Activated naive CD4-positive, alpha-beta T cell treated with anti-CD3 and anti-CD28 coated beads, Interleukin-2, amount 50 U/mL, for 16 hours (primary cell): ENCODE results near the gene LRRC74A.
"Not testable (repeated sequence)": the region's sequence is repeated elsewhere in the genome, so short reads cannot be mapped to it uniquely, and the experiment has no call there.

Experiments
- DNase-seq: peaks from one replicate; pipeline ENCODE4 v3.0.0-alpha.2; 2020

LRRC74A gene

DNA sequence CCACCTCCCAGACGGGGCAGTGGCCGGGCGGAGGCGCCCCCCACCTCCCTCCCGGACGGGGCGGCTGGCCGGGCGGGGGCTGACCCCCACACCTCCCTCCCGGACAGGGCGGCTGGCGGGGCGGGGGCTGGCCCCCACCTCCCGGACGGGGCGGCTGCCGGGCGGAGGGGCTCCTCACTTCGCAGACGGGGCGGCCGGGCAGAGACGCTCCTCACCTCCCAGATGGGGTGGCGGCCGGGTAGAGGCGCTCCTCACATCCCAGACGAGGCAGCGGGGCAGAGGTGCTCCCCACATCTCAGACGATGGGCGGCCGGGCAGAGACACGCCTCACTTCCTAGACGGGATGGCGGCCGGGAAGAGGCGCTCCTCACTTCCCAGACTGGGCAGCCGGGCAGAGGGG, 71.8 kb downstream of the LRRC74A start:
- not testable (repeated sequence) for DNase-seq

- no peak for DNase-seq
These were observed 74.5 kb downstream of the LRRC74A start for GRCh38 chr14:76900682-76901081.

DNA sequence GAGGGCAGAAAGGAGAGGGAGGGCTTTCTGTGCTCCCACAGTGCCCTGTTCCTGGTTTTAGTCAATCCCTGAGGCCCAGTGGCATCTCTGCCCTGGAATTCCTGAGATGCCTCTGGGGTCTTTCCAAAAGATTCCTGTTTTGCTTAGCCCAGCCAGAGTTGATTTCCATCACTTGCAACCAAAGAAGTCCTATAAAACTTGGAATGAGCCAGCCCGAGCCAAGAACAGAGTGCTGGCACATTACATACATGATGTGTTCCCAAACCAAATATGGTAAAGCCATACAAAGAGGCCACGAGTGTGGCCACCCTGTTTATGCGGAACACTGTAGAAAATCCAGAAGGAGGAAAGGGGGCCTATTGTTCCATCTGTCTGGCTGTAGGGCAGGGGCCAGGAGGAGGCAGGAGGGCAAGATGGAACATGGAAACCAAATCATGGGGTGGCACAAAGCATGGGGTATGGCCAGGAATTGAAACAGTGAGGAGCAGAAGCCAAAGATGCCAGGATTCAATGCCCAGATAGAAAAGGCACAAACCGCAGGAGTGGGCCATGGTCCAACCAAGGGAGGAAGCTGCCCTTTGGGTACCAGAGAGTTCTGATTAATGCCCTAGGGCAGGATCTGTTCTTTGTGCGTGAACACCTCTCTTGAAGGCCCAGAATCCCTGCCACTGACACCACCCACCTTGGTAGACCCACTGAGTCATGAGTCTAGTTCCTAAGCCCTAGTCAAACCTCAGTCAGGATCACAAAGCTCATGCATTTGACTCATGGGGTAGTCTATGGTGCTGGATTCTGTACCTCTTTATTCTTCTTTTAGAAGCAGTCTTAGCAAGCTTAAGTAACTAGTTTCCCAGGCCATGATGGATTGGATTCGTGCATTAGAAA, 75.2 kb downstream of the LRRC74A start:
- DNase-seq: no peak

- no peak for DNase-seq
These were observed 76.4 kb downstream of the LRRC74A start for GRCh38 chr14:76902591-76902990.

DNA sequence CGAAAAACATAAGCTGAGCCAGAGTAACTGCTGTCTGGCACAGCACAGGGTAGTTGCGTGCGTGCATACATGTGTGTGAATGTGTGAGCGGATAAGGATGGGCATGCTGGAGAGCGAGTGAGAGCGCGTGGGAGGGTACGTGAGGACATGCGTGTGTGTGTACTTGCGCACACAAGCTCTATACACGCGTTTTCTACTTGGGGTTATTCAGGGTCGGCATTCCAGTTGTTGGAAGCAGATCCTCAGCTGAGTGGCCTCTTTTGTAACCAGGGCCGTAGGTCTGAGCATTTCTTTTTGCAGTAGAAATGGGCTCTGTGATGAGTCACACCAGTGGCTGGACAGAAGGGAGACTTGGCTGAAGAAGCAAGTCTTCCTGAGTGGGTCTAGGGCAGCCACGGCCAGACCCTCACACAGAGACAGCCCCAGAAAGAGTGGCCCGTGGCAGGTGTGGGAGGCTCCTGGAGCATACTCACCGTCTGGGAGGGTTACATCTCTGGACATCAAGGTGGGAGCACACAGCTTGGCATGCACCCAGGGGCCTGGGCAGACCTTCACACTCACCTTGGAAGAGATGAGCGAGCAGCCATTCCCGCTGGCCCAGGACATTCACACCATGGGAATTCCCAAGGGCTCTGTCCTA, 78.0 kb downstream of the LRRC74A start:
- no peak for DNase-seq

DNA sequence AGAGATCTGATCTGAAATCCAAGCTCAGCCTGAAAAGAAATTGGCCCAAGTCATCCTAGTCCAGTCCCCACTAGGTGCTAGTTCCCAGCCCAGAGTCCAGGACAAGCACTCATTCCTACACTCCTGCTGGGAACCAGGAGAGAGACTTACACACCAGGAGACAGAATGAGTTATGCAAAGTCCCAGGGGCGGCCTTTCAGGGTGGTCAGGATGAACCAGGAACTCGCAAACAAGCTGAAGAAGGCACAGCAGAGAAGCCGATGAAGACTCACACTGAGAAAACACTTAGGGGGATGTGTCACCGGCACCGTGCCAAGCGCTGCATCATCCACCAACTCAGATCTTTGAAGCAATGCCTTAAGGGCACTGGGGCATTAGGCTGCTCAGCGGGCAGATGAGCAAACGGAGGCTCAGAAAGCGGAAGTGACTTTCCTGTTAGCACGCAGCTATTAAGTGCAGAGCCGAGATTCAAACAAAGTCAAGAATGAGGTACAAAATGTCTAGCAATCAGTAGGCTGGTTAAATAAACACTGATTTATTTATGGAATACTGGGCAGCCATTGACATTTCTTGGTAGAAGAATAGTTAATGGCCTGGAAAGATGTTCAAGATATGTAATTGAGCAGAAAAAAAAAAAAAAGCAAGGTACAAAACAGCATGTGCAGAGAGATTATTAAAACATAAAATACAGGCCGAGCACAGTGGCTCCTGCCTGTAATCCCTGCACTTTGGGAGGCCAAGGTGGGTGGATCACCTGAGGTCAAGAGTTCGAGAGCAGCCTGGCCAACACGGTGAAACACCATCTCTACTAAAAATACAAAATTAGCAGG, 78.7 kb downstream of the LRRC74A start:
- DNase-seq: peak; percentile 88

DNA sequence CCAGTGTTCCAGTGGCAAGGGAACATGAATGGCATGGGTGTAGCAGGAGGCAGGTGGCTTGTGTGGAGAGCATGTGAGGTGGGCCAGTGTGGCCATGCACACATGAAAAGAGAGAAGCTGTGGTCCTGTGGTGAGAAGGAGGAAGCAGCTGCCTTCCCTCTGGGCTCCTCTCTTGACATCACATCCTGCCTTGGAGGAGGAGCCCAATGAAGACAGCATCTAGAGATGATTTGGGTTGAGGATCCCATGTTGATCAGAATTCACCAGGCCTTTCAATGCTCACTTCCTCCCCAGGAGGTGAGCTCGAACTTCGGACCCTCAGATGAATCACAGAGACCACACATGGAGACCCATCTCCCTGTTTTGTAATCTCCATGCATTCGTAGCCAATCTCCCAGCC, 82.6 kb downstream of the LRRC74A start:
- DNase-seq: no peak

- no peak for DNase-seq
These were observed 83.1 kb downstream of the LRRC74A start for GRCh38 chr14:76909266-76909665.

- no peak for DNase-seq
These were observed 84.2 kb downstream of the LRRC74A start for GRCh38 chr14:76910371-76910890.

- no peak for DNase-seq
These were observed 85.3 kb downstream of the LRRC74A start for GRCh38 chr14:76911473-76911872.

- DNase-seq: not testable (repeated sequence)
These were observed 88.4 kb downstream of the LRRC74A start for GRCh38 chr14:76914533-76915081.

DNA sequence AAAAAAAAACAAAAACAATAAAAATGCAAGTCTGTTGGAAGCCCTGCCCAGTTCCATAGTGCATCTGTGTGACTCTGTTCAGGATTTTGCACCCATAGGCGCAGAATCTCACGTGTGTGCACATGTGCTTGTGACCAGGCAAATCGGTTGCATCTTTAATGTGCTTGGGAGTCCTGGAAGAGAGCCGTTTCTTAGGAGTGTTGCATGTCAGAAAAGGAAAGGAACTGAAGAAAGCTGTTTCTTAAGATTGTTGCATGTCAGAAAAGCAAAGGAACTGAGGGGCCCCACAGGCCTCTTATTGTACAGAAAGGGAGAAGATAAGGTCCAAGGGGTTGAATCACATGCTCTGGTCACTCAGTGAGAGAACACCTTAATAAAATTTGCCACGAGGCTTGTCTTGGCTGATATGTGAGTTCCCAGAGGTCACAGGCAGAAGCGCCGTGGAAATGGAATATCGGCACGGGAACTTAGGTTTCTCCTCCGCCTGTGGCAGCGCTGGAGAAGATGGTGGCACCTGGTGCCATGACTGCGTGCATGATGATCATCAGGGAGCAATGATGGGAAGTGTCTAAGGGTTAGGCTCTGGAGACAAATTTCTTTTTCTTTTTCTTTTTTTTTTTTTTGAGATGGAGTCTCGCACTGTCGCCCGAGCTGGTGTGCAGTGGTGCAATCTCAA, 90.0 kb downstream of the LRRC74A start:
- DNase-seq: no peak

DNA sequence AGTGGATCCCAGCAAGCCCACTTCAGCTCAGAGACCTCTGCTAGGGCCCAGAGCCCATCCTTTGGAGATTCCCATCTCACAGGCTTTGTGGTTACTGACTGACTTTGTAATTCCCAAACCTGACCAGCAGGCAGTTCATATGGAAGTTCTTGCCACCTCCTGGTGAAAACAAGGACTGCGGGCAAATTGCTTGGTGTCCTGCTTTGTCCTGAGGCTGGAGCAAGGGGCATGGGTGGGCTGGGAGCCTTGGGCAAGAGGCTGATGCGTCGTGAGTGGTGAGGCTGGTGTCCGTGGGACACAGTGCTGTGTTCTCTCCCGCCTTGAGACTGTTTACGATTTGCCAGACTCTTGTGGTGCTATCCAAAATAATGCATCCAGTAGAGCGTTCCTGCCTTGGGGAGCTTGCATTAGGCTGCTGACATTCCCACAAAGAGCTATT, 91.0 kb downstream of the LRRC74A start:
- DNase-seq: no peak

DNA sequence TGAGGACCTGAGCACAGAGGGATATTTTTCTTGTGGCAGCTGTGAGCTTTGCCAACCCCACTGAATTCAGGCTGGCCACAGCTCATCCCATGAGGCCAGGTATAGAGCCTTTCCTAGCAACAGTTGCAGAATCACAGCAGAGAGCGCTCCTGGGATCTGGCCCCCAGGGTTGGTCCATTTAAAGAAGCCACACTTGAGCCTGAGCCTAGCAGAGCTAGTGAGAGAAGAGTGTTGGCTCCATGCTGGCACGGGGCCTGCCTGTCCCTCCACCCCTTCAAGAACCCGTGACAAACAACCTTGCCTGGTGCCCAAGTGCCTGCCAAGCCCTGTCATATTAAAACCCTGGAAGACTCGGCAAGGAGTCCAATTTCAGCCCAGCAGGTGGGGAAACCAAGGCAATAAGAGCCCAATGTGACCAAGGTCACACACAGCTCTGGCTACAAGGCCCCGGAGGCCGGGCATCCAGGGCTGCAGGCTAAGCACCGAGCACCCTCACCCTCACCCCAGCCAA, 91.6 kb downstream of the LRRC74A start:
- DNase-seq: no peak

DNA sequence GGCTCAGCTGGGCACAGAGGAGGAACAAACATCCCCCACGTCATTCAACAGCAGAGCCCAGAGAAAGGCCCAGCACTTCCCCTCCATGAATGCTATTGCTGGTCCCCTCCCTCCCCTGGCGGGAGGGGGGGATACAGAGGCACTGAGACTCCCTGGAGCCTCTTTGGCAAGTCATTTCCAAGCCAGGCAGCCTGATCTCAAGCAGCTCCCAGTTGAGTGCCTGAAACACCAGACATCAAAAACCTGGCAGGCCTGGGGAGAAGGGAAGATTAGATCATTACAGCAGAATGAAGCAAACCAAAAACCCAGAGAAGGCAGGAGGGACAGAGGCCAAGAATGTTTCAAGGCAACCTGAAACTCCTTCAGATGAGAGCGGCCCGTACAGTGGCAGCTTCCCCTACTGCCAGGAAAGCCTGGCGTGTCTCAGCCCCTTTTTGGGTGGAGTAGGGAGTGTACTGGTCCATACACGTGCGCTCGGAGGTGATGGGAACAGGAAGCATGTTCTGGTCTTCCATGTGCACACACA, 92.1 kb downstream of the LRRC74A start:
- DNase-seq: no peak

DNA sequence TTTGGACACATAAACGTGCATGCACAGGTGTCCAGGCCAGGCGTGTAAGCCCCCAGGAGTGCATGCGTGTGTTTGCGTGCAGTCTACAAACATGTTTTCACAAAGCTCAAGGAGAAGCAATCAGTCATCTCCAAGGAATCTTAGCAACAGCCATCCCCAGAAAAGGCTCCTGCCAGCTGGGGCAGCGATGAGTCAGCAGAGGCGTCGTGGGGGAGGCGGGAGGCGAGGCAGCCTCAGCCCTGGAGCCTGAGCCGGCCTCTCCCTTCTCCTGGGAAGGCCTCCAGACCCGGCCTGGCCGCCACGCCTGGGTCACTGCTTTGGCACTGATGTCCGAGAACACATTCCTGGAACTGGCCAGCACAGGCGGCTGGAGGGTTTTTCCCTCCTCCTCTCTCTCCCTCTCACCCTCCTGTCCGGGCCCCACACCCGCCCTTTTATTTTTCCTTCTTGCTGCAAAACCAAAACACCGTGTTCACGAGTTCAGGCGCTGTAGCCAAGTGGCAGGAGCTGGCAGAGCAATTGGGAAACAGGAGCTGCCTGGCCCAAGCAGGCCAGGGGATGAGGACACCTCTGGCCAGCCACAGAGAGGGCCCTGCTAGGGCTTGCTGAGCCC, 92.7 kb downstream of the LRRC74A start:
- no peak for DNase-seq
